HEK293 (cell line): ENCODE data around the gene SRBD1.

Source experiments
- KLF10 ChIP-seq: fragments of 450-650 bp; IDR thresholded peaks from 2 replicates; pipeline ENCODE4 v1.5.1; 2018; ENCODE audit warnings: missing biosample characterization, mild to moderate bottlenecking, missing genetic modification characterization
- OSR2 ChIP-seq: fragments of 450-650 bp; formaldehyde crosslinking; IDR thresholded peaks from 2 replicates; pipeline ENCODE4 v1.5.1; 2016; ENCODE audit warnings: missing biosample characterization, missing genetic modification characterization
- OVOL3 ChIP-seq: fragments of 450-650 bp; formaldehyde crosslinking; IDR thresholded peaks from 2 replicates; pipeline ENCODE4 v1.5.1; 2016; ENCODE audit warnings: missing biosample characterization, missing genetic modification characterization
- YY1 ChIP-seq: fragments of 450-650 bp; formaldehyde crosslinking; IDR thresholded peaks from 2 replicates; pipeline ENCODE4 v1.5.1; 2018; ENCODE audit warnings: missing biosample characterization, missing genetic modification characterization
- YY2 ChIP-seq: fragments of 450-650 bp; formaldehyde crosslinking; IDR thresholded peaks from 2 replicates; pipeline ENCODE4 v1.5.1; 2016; ENCODE audit warnings: missing biosample characterization, missing genetic modification characterization
- ZFP41 ChIP-seq: fragments of 450-650 bp; formaldehyde crosslinking; IDR thresholded peaks from 2 replicates; pipeline ENCODE4 v1.5.1; 2016; ENCODE audit warnings: missing biosample characterization, missing genetic modification characterization, borderline replicate concordance
- ZNF2 ChIP-seq: fragments of 450-650 bp; formaldehyde crosslinking; IDR thresholded peaks from 2 replicates; pipeline ENCODE4 v1.5.1; 2016; ENCODE audit warnings: missing biosample characterization, missing genetic modification characterization
- ZNF274 ChIP-seq, 2 experiments: fragments of 200-500 bp in 1 of 2; fragments of 450-650 bp in 1 of 2; sonication (Bioruptor generic) in 1 of 2; formaldehyde crosslinking in 1 of 2; IDR thresholded peaks; 2 replicates each; pipeline versions ENCODE4 v1.5.1 to v1.6.1; 2014 to 2016; ENCODE audit warnings: borderline replicate concordance in 1 of 2, inconsistent platforms in 1 of 2, low read length in 1 of 2, missing biosample characterization in 1 of 2, missing genetic modification characterization in 1 of 2
- ZNF335 ChIP-seq: fragments of 450-650 bp; formaldehyde crosslinking; conservative IDR thresholded peaks from 2 replicates; pipeline ENCODE4 v1.5.1; 2016; ENCODE audit warnings: missing biosample characterization, missing genetic modification characterization
- TF ChIP-seq, protein P1 (sequence below): fragments of 450-650 bp; formaldehyde crosslinking; IDR thresholded peaks from 2 replicates; pipeline ENCODE4 v1.5.1; 2016; ENCODE audit warnings: missing biosample characterization, missing genetic modification characterization
- TF ChIP-seq, protein P2 (sequence below): fragments of 450-650 bp; formaldehyde crosslinking; IDR thresholded peaks from 2 replicates; pipeline ENCODE4 v1.5.1; 2016; ENCODE audit warnings: missing biosample characterization, missing genetic modification characterization, low read depth
- TF ChIP-seq, protein P3 (sequence below): IDR thresholded peaks from 2 replicates; pipeline ENCODE4 v1.6.1; 2011; ENCODE audit warnings: mild to moderate bottlenecking, low read depth, low read length, borderline replicate concordance
- TF ChIP-seq, protein P4 (sequence below): fragments of 450-650 bp; formaldehyde crosslinking; IDR thresholded peaks from 2 replicates; pipeline ENCODE4 v1.5.1; 2016; ENCODE audit warnings: missing biosample characterization, missing genetic modification characterization
- TF ChIP-seq, protein P5 (sequence below): fragments of 450-650 bp; formaldehyde crosslinking; IDR thresholded peaks from 2 replicates; pipeline ENCODE4 v1.5.1; 2016; ENCODE audit warnings: missing biosample characterization, missing genetic modification characterization

DNA sequence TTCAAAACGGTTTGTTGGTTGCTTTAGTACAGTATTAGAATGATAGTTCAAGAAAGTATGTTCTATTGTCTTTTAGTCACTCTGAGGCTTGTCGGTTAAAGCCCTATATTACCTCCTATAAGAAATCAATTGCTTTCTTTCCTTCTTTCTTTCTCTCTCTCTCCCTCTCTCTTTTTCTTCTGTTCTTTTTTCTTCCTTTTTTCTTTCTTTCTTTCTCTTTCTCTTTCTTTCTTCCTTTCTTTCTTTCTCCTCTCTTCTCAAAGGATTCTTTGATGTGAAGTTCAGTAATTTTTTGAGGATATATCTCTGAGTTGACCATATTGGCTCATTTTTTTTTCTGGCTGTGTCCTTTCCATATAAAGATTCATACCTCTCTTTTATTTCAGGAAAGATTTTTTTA is 249.4 kb downstream of the SRBD1 start:
- TF ChIP-seq OVOL3 (tag by site-specific recombination) (no peak), ZNF335 (no peak), ZNF2 (tag by site-specific recombination) (no peak), ZNF274 (IDR thresholded peaks at IDR 0.05; ENCODE audit: low read length) (no peak), ZNF274 (tag by site-specific recombination; IDR thresholded peaks at IDR 0.05; ENCODE audit: borderline replicate concordance) (no peak), OSR2 (tag by site-specific recombination) (no peak), KLF10 (no peak), YY2 (tag by site-specific recombination) (no peak), YY1 (tag by site-specific recombination) (no peak), ZFP41 (tag by site-specific recombination) (no peak)
- TF ChIP-seq, protein P1, sequence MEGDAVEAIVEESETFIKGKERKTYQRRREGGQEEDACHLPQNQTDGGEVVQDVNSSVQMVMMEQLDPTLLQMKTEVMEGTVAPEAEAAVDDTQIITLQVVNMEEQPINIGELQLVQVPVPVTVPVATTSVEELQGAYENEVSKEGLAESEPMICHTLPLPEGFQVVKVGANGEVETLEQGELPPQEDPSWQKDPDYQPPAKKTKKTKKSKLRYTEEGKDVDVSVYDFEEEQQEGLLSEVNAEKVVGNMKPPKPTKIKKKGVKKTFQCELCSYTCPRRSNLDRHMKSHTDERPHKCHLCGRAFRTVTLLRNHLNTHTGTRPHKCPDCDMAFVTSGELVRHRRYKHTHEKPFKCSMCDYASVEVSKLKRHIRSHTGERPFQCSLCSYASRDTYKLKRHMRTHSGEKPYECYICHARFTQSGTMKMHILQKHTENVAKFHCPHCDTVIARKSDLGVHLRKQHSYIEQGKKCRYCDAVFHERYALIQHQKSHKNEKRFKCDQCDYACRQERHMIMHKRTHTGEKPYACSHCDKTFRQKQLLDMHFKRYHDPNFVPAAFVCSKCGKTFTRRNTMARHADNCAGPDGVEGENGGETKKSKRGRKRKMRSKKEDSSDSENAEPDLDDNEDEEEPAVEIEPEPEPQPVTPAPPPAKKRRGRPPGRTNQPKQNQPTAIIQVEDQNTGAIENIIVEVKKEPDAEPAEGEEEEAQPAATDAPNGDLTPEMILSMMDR (tag by site-specific recombination), result no peak
- TF ChIP-seq, protein P2, sequence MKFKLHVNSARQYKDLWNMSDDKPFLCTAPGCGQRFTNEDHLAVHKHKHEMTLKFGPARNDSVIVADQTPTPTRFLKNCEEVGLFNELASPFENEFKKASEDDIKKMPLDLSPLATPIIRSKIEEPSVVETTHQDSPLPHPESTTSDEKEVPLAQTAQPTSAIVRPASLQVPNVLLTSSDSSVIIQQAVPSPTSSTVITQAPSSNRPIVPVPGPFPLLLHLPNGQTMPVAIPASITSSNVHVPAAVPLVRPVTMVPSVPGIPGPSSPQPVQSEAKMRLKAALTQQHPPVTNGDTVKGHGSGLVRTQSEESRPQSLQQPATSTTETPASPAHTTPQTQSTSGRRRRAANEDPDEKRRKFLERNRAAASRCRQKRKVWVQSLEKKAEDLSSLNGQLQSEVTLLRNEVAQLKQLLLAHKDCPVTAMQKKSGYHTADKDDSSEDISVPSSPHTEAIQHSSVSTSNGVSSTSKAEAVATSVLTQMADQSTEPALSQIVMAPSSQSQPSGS (tag by site-specific recombination), result no peak
- TF ChIP-seq, protein P3, sequence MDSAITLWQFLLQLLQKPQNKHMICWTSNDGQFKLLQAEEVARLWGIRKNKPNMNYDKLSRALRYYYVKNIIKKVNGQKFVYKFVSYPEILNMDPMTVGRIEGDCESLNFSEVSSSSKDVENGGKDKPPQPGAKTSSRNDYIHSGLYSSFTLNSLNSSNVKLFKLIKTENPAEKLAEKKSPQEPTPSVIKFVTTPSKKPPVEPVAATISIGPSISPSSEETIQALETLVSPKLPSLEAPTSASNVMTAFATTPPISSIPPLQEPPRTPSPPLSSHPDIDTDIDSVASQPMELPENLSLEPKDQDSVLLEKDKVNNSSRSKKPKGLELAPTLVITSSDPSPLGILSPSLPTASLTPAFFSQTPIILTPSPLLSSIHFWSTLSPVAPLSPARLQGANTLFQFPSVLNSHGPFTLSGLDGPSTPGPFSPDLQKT, result no peak
- TF ChIP-seq, protein P4, sequence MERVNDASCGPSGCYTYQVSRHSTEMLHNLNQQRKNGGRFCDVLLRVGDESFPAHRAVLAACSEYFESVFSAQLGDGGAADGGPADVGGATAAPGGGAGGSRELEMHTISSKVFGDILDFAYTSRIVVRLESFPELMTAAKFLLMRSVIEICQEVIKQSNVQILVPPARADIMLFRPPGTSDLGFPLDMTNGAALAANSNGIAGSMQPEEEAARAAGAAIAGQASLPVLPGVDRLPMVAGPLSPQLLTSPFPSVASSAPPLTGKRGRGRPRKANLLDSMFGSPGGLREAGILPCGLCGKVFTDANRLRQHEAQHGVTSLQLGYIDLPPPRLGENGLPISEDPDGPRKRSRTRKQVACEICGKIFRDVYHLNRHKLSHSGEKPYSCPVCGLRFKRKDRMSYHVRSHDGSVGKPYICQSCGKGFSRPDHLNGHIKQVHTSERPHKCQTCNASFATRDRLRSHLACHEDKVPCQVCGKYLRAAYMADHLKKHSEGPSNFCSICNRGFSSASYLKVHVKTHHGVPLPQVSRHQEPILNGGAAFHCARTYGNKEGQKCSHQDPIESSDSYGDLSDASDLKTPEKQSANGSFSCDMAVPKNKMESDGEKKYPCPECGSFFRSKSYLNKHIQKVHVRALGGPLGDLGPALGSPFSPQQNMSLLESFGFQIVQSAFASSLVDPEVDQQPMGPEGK (tag by site-specific recombination), result no peak
- TF ChIP-seq, protein P5, sequence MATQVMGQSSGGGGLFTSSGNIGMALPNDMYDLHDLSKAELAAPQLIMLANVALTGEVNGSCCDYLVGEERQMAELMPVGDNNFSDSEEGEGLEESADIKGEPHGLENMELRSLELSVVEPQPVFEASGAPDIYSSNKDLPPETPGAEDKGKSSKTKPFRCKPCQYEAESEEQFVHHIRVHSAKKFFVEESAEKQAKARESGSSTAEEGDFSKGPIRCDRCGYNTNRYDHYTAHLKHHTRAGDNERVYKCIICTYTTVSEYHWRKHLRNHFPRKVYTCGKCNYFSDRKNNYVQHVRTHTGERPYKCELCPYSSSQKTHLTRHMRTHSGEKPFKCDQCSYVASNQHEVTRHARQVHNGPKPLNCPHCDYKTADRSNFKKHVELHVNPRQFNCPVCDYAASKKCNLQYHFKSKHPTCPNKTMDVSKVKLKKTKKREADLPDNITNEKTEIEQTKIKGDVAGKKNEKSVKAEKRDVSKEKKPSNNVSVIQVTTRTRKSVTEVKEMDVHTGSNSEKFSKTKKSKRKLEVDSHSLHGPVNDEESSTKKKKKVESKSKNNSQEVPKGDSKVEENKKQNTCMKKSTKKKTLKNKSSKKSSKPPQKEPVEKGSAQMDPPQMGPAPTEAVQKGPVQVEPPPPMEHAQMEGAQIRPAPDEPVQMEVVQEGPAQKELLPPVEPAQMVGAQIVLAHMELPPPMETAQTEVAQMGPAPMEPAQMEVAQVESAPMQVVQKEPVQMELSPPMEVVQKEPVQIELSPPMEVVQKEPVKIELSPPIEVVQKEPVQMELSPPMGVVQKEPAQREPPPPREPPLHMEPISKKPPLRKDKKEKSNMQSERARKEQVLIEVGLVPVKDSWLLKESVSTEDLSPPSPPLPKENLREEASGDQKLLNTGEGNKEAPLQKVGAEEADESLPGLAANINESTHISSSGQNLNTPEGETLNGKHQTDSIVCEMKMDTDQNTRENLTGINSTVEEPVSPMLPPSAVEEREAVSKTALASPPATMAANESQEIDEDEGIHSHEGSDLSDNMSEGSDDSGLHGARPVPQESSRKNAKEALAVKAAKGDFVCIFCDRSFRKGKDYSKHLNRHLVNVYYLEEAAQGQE (tag by site-specific recombination), result no peak
